Activated T-cell treated with anti-CD3 and anti-CD28 coated beads, Interleukin-2, amount 50 U/mL, for 48 hours (primary cell): ENCODE results near the gene NUP62.
"Not testable (repeated sequence)": the region's sequence is repeated elsewhere in the genome, so short reads cannot be mapped to it uniquely, and the experiment has no call there.

ENCODE experiments used
- DNase-seq, 2 experiments: peaks; one replicate each; pipeline ENCODE4 v3.0.0-alpha.2; 2020

The NUP62 gene

GRCh38 chr19:49924881-49925210 lies 4.5 kb downstream of the NUP62 start:
- DNase-seq: not testable (repeated sequence)

GRCh38 chr19:49924004-49924880 lies 5.1 kb downstream of the NUP62 start:
- DNase-seq: no peak

DNA sequence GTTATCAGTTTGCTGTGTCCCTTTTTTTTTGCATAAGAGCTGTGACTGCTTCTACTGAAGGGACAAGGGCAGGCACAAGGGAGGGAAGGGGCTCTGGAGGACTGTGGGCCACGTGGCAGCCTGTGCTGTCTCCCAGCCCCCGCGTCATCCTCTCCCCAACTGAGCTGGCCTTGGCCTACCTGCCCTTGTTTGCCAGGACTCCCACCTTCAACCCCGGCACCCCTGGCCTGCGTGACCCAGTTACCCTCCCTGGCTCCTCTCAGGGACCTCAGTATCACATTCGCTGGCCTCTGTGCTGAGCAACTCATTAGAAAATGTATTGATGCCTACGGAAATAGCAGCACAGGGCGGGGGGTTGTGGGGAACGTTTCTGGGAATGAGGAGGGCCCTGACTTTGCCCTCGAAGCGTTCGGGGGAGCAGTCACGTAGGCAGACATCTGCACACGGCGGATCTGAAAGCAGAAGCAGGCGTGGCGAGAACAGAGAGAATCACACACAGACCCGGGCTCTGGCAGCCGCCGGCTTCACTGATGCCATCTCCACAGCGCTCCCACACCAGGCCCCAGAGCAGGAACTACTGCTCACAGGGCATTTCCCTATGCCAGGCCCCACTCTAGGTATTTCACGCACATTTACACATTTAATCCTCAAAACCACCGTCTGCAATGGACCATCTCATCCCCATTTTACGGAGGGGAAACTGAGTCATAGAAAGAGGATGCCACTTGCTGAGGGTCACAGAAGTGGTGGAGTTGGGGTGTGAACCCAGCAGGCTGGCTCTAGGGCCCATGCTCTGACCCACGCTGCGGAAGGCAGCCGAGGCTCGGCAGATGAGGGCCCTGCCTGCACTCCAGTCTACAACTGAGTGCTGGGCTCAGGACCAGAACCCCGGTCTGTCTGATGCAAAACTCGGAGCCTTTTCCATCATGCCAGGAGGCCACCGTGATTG lies 6.0 kb downstream of the NUP62 start:
- DNase-seq: no peak

GRCh38 chr19:49921871-49922795 lies 7.2 kb downstream of the NUP62 start:
- peak; percentile 50 to 56 for DNase-seq

GRCh38 chr19:49920624-49921363 lies 8.5 kb downstream of the NUP62 start:
- no peak for DNase-seq

- DNase-seq: no peak
Measured at GRCh38 chr19:49918089-49918488, 11.2 kb downstream of the NUP62 start.

DNA sequence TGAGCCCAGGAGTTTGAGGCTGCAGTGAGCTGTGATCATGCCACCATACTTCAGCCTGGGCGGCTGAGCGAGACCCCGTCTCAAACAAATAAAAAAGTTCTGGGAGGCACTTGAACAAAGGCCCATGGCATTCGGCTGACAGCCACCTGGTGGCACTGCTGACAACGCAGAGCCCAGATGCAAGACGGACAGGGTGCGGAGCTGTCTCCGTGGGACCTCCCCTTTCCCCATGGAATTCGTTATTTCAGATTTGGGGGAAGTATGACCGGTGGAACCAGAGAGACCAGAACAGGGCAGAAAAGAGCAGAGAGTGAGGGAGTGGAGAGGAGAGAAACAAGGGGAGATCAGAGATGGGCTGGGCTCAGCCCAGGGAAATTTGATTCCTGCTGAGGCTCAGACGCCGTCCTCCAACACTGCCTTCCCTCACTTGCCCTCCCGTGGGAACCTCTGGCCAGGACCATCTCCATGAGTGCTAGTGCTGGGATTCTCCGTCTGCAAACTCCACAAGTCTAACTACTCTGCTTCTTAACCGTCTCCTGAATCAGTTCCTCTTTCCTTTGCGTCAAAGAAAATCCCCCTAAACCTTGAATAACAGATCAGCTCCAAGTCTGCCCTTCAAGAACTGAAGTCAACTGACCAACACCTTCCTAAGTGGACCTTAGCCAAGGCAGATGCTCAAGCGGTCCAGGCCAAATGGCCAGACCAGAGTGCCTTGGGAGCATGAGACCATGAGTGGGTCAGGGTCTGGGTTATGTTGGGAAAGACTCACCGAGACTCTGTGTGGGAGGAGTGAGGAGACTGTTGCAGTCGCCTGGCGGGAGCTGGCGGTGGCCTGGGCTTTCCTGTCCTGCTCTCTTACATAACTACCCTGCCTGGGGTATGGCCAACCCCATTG lies 12.2 kb downstream of the NUP62 start:
- no peak for DNase-seq

- DNase-seq: no peak
Measured at GRCh38 chr19:49915271-49915670, 14.0 kb downstream of the NUP62 start.

- no peak for DNase-seq
Measured at GRCh38 chr19:49913720-49914119, 15.6 kb downstream of the NUP62 start.

- DNase-seq: no peak
Measured at GRCh38 chr19:49912965-49913685, 16.2 kb downstream of the NUP62 start.

DNA sequence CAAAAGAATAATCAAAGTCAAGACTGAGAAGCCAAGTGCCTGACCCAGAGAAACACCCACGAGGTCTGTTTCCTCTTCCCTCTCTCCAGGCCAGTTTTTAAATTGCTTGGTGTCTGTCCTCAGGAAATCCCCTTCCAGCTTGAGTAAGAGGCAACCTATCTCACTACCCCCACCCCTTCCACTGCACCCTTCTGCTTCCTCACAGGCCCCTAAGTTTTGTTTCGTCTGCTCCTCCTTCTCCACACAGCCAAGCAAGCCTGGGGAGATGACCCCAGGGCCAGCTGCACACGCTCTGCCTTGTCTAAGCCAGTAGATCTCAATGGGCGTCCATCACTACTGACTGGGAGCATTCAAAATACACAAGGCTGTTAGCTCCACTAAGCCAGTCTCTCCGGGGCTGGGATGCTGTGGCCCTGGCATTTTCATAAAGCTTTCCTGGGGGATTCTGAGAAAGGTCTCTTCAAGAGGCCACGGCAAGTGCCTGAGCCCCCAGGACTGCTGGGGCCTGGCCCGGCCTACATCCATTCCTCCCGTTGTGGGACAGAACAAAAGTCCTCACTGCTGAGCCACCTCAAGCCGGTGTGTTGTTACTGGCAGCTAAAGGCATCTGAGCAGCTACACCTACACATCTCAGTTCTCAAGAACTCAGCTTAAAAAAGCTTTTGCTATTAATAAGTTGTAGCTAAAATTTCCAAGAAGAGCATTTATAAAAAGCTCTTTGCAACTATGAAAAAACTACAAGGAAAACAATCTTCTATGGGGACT lies 17.7 kb downstream of the NUP62 start:
- peak; percentile 58 to 62 for DNase-seq

GRCh38 chr19:49910179-49910578 lies 19.1 kb downstream of the NUP62 start:
- DNase-seq: no peak

- DNase-seq: no peak
Measured at GRCh38 chr19:49908480-49909420, 20.6 kb downstream of the NUP62 start.

DNA sequence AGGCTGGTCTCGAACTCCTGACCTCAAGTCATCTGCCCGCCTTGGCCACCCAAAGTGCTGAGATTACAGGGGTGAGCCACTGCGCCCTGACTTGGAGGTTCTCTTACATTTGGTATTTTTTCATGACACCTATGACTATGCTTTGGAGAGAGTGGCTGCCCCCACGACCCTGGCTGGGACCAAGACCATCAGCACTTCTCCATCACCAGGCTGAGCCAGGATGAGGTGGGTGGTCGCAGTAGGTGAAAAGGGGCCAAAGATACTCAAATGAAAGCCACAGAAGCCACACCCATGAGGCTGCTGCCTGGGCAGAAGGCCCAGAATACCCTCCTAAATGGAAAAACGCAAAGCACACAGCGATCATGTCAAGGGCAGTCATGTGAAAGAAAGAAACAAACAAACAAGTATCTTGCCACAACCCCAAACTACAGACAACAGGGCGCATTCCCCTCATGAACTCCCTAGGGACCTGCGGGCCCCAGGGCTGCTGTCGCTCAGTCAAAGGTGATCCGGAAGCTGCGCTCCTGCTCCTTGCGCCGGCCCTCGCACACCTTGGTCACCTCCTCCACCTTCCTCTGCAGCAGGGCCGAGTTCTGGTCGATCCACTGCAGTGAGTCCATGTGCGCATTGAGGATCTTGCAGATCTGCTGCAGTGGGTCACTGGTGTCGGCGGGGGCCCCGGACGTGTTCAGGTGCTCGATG lies 21.4 kb downstream of the NUP62 start:
- no peak for DNase-seq

GRCh38 chr19:49906879-49907564 lies 22.3 kb downstream of the NUP62 start:
- DNase-seq: no peak

DNA sequence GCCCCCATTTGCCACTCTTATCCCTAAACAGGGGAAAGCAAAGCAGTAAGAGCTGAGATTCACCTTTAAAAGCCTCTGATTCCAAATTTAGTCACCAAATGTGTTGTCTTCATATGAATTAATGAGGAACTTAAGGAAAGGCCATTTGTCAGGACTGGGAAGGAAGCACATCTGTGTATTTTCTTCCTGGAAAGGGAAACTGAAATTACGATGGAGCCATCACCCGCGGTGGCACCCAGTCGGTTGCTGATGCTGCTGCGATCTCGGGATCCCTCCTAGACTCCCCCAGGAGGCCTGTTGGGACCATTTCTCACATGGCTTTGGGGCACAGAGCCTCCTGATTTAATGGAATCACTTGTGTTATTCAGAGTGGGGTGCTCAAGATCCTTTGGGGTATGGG lies 25.2 kb downstream of the NUP62 start:
- no peak for DNase-seq
